ENCODE measurements around the gene SPAG9.
"Not testable (repeated sequence)": the region's sequence is repeated elsewhere in the genome, so short reads cannot be mapped to it uniquely, and the experiment has no call there.

The SPAG9 gene

GRCh38 chr17:51128076-51128475 is 7.4 kb upstream of the SPAG9 start:
- peak; percentile 61 for DNase-seq

GRCh38 chr17:51124640-51125503 is 4.2 kb upstream of the SPAG9 start:
- DNase-seq: no peak

GRCh38 chr17:51122473-51123115 is 1.9 kb upstream of the SPAG9 start:
- not testable (repeated sequence) for DNase-seq

GRCh38 chr17:51121620-51122472 is 1.2 kb upstream of the SPAG9 start:
- DNase-seq: peak; percentile 85

- peak; percentile 42 for DNase-seq
Observed at GRCh38 chr17:51120357-51120738, 320 bp downstream of the SPAG9 start.

GRCh38 chr17:51119415-51120356 is 982 bp downstream of the SPAG9 start:
- DNase-seq: peak; percentile 25

GRCh38 chr17:51118330-51119195 is 2.1 kb downstream of the SPAG9 start:
- no peak for DNase-seq

- DNase-seq: no peak
Observed at GRCh38 chr17:51115179-51115578, 5.5 kb downstream of the SPAG9 start.

GRCh38 chr17:51112303-51113222 is 8.1 kb downstream of the SPAG9 start:
- peak; percentile 23 for DNase-seq

- DNase-seq: no peak
Observed at GRCh38 chr17:51107778-51108177, 12.9 kb downstream of the SPAG9 start.

GRCh38 chr17:51103451-51103850 is 17.2 kb downstream of the SPAG9 start:
- no peak for DNase-seq

GRCh38 chr17:51103050-51103449 is 17.6 kb downstream of the SPAG9 start:
- no peak for DNase-seq

- no peak for DNase-seq
Observed at GRCh38 chr17:51097708-51098446, 22.8 kb downstream of the SPAG9 start.

- DNase-seq: no peak
Observed at GRCh38 chr17:51091635-51092034, 29.0 kb downstream of the SPAG9 start.

GRCh38 chr17:51088868-51089267 is 31.8 kb downstream of the SPAG9 start:
- DNase-seq: peak; percentile 45

- no peak for DNase-seq
Observed at GRCh38 chr17:51088287-51088686, 32.4 kb downstream of the SPAG9 start.

- DNase-seq: no peak
Observed at GRCh38 chr17:51087072-51087757, 33.5 kb downstream of the SPAG9 start.

GRCh38 chr17:51085150-51085805 is 35.4 kb downstream of the SPAG9 start:
- DNase-seq: no peak
